ENCODE data around the gene HEATR5A. TPM values are rescaled to one million over a fixed set of nuclear protein-coding genes. Genes with fewer than 3 reads are reported as not detected.
A peak's percentile ranks its signal among the peaks of the same experiment; 100 is the strongest.

Gene HEATR5A
- total and polyA plus RNA-seq, 9 of the 15 experiments (the other 6 are each of a cell fraction or from before 2014, with no cell fraction given): 8.0 to 50.9 (median 23.0) TPM

GRCh38 chr14:31403707-31404106 is 16.6 kb downstream of the HEATR5A start:
- ATAC-seq (no peak), DNase-seq (ENCODE audit: extremely low read depth in 1 of 4, low spot score in 3 of 4) (no peak), FAIRE-seq (no peak)
- no peak overlapping the region for H3K27ac ChIP-seq (ENCODE audit: extremely low read depth, low read depth, low read length)
- H3K4me1 ChIP-seq (replicated peaks in 1 of 2; ENCODE audit: control insufficient read depth in 2 of 2, insufficient read depth in 2 of 2, low read length in 2 of 2): peaks cover 0 to 3% of the 10 kb centered on the region in 2 experiments; a peak in 3 of 5 replicates
- ChIA-PET POLR2A (interaction anchor here (1.2 kb wide), 1 partner anchor 16 kb away, joined by 3 read pairs; no protein-coding TSS in a partner anchor), CTCF (ENCODE audit: low intra/inter-chr PET ratio) (no interaction called here)
- no peaks in the 10 kb centered on the region for H3K27me3 ChIP-seq (ENCODE audit: control insufficient read depth in 2 of 2, insufficient read depth in 2 of 2, low read length in 2 of 2)
- in situ Hi-C loops (cut with MboI) (no loop called here), intact Hi-C loops (cut with micrococcal nuclease) (no loop called here)
- peaks cover 10% of the 10 kb centered on the region for H3K79me2 ChIP-seq (ENCODE audit: control insufficient read depth, insufficient read depth, low read length)
- no TSS peak for BruUV-seq (replicated peaks)
- no peaks in the 10 kb centered on the region; the same call in 1 of the 2 replicates for H4K20me1 ChIP-seq (replicated peaks; ENCODE audit: control insufficient read depth, insufficient read depth, low read length)
- H3K9ac ChIP-seq (ENCODE audit: insufficient read depth in 1 of 2, low read depth in 2 of 2, low read length in 2 of 2): no peak overlapping the region
- no peak overlapping the region for H3K4me2 ChIP-seq (ENCODE audit: insufficient read depth, low read length)
- TF ChIP-seq ZBED1 (IDR thresholded peaks at IDR 0.05) (no peak), MIER1 (IDR thresholded peaks at IDR 0.05; ENCODE audit: low read depth) (no peak), ID3 (CRISPR knock-in tag; IDR thresholded peaks at IDR 0.05) (no peak), ID3 (tag; IDR thresholded peaks at IDR 0.05) (no peak), ZNF316 (IDR thresholded peaks at IDR 0.05) (peak; percentile 57; the same call in 1 of the 2 replicates), CBX5 (IDR thresholded peaks at IDR 0.05; ENCODE audit: borderline replicate concordance, low read depth) (no peak), C11orf30 (IDR thresholded peaks at IDR 0.05; ENCODE audit: low read depth) (peak; percentile 17; the same call in 1 of the 2 replicates)
- H3K9me3 ChIP-seq (replicated peaks; ENCODE audit: control insufficient read depth, insufficient read depth, low read depth, low read length): no peaks in the 10 kb centered on the region
- no peaks in the 10 kb centered on the region for H3K9me1 ChIP-seq (ENCODE audit: control insufficient read depth, insufficient read depth, low read length)
- peaks cover 22% of the 10 kb centered on the region; the same call in 2 of the 3 replicates for H3K36me3 ChIP-seq (ENCODE audit: control insufficient read depth, insufficient read depth, low read length)
- WGBS (ENCODE audit: insufficient coverage, low coverage, missing lambda C conversion rate): 89% methylated on average over 3 of the region's 3 CpGs
- no peak overlapping the region for H3K4me3 ChIP-seq
- no peak overlapping the region for H2AFZ ChIP-seq (ENCODE audit: low read depth, low read length)
